Measurements from ENCODE around the gene LAMA5.

Gene LAMA5

DNA sequence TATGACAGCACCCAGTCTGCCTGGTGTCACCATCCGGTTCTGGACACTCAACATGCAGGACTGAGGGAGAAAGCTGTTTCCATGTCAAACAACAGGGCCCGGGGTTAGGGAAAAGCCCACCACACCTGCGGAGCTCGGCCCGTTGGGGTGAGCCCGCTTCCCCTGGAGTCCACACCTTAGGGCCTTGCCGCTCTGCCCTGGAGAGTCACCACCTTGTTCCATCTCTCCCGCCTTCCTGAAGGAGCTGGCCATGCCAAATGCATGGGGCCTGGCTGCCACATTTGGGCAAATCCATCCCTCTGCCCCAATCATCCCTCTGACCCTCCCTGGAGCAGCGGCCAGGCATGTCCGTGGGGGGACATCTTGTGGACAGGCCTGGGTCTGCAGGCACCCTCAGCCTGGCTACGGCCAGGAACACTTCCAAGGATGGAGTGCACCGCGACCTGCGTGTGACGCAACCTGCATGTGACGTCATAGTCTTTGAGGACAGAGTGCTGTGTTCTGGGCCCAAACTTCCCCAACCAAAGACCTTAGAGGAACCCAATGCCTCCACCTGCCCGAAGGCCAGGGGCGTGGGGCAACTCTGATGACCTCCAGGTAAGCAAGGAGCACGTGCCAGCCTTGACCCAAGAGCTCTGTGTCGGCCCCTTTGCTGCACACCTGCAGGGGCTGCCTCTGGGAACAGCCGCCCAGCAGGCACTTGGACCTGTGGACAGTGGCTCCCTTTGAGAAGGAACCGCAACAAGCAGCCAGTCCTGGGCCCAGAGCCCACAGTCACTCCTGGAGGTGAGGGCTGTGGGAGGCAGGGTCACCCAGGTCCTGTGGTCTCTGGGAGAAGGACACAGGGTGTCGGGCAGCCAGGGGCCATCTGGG, 38.2 kb upstream of the LAMA5 start:
- no peak for DNase-seq (ENCODE audit: low spot score)

GRCh38 chr20:62404761-62405107, 37.6 kb upstream of the LAMA5 start:
- DNase-seq (ENCODE audit: low spot score) = no peak

DNA sequence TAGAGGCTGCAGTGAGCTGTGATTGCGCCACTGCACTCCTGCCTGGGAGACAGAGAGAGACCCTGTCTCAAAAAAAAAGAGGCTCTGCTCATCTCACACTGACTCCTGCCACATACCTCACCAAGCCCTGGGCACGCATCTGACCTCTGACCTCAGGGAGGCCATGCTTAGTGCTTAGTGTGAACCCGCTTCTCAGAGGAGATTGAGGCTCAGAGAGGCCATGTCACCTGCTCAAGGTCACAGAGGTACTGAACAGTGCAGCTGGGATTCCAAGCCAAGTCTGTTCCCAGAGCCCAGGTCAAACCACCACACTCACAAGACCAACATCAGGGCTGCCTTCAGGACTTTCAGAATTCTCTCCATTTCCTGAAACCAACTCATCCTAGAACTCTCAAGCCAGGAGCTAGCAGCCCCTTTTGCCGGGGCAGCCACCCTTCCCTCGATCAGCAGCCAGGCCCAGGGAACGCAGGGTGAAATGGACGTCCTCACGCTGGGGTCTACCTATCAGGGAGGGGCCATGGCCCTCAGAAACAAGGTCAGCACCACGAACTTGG, 37.1 kb upstream of the LAMA5 start:
- no peak for DNase-seq (ENCODE audit: low spot score)

DNA sequence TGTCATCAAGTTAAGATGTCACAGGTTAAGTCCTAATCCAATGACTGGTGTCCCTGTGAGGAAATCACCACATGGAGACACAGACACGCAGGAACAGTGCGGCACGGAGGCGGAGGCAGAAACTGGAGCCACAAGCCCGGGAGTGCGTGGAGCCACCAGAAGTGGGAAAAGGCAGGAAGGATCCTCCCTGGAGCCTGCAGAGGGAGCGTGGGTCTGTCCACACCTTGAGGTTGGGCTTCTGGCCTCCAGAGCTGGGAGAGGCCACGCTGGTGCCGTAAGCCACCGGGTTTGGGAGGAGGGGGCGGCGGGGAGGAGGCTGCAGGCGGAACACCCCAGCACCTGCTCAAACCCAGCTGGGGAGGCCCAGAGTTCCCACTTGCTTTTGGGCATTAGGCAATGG, 36.2 kb upstream of the LAMA5 start:
- no peak for DNase-seq (ENCODE audit: low spot score)

DNA sequence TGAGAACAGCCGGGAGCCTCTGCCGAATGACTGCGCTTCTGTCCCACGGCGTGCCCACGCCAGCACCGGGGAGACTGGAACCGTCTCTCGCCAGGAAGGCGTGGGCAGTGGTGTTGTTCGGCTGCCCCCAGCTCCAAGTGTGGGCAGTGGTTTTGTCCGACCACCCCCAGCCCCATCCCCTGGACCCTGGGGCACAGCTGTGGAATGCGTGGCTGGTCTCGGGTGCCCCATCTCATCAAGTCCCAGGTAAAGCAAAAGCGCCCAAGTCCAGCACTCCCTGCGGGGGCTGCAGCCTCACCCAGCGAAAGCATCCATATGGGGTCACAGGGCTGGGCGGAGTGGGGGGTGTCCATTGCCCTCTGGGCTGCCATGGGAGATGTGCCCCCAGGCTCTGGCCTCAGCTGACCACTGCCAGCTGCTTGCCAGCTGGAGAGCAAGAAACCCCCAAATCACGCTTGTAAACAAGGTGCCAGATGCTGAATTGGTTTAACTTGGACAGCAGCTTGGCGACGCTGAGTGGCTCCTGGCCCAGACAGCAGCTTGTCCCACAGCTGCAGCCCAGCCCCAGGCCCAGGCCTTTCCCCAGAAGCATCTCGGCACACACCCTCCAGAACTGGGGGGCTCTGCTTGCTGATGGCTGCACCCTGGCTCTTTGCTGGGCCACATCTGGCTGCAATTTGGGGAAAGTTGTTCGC, 35.5 kb upstream of the LAMA5 start:
- DNase-seq (ENCODE audit: low spot score) = no peak

- no peak for DNase-seq (ENCODE audit: low spot score)
These were observed 34.2 kb upstream of the LAMA5 start for GRCh38 chr20:62401331-62401779.

DNA sequence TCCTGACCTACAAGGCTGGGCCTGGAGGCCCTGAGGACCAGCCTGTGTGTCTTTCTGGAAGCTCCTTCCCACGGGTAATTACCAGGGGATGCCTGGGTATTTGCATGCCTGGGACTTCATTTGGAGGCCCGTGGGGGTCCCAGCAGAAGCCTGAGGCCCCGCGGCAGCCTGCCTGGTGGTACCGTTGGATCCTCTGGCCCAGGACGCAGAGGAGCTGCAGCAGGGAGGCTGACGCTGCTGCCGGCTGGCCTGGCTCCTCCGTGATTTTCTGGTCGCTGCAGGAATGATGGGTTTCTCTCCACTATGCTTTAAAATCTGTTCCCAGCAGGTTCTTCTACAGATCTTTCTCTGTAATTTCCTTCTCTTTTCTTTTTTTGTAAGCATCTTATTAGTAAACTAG, 33.4 kb upstream of the LAMA5 start:
- DNase-seq (ENCODE audit: low spot score) = no peak

DNA sequence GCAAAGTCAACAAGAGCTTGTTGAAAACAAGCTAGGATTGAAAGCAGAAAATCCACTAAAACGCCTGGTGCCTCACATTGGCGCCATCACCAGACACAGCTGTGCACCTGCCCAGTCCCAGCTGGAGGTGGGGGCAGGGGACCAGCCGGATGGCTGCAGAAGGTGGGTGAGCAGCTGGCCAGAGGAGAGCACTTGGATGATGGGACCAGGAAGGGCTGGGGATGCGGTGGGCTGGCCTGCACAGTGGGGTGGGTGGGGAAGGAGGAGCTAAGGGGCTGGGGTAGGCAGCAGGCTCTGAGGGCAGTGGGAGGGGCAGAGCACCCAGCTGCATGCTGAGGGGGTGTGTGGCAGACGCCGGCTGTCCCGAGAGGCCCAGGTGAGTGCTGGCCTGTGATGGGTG, 32.9 kb upstream of the LAMA5 start:
- no peak for DNase-seq (ENCODE audit: low spot score)

GRCh38 chr20:62398120-62398821, 31.2 kb upstream of the LAMA5 start:
- DNase-seq (ENCODE audit: low spot score) = no peak

DNA sequence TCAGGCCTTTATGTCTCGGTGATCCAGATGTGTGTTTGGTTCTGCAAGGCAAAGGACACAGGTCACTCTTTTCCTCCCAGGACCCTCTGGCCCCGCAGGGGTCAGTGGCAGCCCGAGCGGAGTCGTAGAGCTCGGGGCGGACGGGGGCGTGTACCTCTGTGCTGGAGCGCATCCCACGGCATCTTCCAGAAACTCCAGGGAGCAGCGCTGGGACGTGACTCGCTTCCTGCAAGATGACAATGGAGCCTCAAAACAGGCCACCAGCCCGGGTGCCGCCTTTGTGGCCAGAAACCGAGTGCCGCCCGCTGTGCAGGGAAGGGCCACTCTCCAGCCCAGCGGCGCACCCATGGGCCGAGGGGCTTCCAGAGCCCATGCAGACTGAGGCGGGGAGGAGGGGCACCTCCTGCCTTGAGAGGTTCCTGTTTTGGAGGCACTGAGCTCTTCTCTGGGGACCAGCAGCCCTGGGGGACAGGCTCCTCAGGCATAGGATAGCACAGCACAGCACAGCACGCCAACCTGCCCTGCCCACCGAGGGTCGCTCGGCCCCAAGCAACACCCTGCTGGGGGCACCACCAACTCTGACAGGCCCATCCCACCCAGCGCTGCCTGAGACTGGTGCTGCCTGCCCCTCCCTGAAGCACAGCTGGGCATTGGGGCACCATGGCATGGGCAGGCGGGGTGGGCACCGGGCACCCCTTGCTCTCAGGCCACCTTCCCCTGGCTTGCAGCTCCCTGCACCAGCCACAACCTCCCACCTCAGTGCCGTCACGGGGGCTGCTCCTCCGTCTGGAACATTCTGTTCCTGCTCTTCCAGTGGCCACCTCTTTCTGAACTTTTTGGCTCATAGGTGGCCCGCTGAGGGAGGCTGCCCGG, 29.5 kb upstream of the LAMA5 start:
- DNase-seq (ENCODE audit: low spot score) = no peak

DNA sequence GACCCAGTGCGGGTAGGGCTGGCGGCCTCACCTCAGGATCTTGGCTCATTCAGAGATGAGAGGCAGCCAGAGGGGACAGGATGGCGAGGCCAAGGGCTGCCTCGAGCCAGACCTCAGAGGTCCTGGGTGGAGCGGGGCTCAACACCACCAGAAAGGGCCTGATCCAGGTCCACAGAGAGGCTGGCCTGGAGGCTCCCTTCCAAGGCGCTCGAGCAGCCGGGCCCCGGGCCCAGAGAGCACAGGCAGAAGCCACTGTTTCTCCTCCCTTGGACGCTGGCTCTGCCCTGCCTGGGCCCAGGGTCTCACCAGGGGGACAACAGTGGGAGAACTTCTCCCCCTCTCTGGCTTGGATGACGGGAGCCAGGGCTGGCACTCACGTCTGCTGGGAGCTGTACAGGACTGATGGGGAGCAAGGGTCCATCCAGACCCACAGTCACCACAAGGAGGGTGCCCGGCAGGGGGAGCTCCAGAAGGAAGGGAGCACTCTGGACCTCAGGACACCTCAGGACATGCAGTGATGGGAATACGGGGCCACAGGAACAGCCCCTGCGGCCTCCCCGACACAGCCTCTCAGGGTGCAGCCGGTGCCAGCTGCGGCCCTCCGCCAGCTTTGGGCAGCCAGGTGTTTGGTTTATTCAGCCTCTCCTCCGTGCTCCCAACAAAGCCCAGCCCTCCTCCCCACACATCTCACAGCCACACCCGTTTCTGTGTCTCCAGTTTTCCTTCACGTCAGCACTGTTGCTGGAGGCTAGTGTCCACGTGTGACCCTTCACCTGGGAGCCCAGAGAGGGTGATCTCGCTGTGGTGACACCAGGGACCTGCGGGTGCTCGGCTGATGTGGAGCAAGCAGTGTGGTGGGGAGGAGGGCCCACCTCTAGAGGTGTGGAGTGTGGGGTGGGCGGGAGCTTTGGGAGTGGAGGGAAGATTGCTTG, 28.5 kb upstream of the LAMA5 start:
- DNase-seq (ENCODE audit: low spot score) = no peak

GRCh38 chr20:62394248-62395245, 27.4 kb upstream of the LAMA5 start:
- no peak for DNase-seq (ENCODE audit: low spot score)

- no peak for DNase-seq (ENCODE audit: low spot score)
These were observed 26.7 kb upstream of the LAMA5 start for GRCh38 chr20:62393830-62394229.

DNA sequence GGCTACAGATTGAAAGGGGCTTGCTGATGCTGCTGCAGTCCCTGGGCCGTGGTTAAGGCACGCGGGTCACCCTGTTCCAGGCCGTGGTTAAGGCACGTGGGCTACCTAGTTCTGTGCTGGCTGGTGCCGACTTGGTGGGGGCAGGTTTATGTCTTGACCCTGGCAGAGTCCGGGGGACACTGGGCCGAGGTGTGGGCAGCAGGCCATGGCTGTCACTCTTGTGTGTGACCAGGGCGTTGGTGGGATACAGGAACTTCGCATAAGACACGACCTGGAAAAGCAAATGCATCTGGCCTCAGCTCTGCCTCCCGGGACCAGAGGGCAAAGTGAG, 26.2 kb upstream of the LAMA5 start:
- no peak for DNase-seq (ENCODE audit: low spot score)

GRCh38 chr20:62392621-62393334, 25.7 kb upstream of the LAMA5 start:
- no peak for DNase-seq (ENCODE audit: low spot score)

- no peak for DNase-seq (ENCODE audit: low spot score)
These were observed 24.9 kb upstream of the LAMA5 start for GRCh38 chr20:62392077-62392418.

GRCh38 chr20:62391165-62392076, 24.3 kb upstream of the LAMA5 start:
- DNase-seq (ENCODE audit: low spot score) = no peak
